PC-9 (cell line): Measurements from ENCODE around the gene NT5C1A. TPM values are rescaled to one million over a fixed set of nuclear protein-coding genes. Genes with fewer than 3 reads are reported as not detected.

Source experiments
- BruUV-seq: library from RNA; stranded (reverse); fragments of 400-500 nt; replicated peaks from 2 replicates; lab custom pipeline; 2021; lab: Mats Ljungman, UMichigan
- CTCF ChIA-PET: fragments of 300-600 bp; sonication (Branson Sonifier 250); formaldehyde crosslinking; loops from one replicate; lab custom pipeline; 2022; ENCODE audit warnings: antibody characterized with exemption; lab: Charles Lee
- POLR2A ChIA-PET: fragments of 300-600 bp; sonication (Branson Sonifier 250); formaldehyde crosslinking; loops from one replicate; lab custom pipeline; 2022; ENCODE audit warnings: antibody characterized with exemption; ENCODE audit not compliant: unreplicated experiment; lab: Charles Lee
- DNase-seq, 2 experiments: peaks; one replicate each; pipeline versions ENCODE4 v3.0.0 to v3.0.0-alpha.2; 2015 to 2022; ENCODE audit warnings: mixed read lengths in 1 of 2
- H2AFZ ChIP-seq: fragments of 200-600 bp; sonication (generic); 2 replicates; pipeline ENCODE4 v1.8.1; 2017; ENCODE audit warnings: antibody characterized with exemption
- H3F3A ChIP-seq: fragments of 200-600 bp; sonication (generic); 2 replicates; pipeline ENCODE4 v1.8.1; 2017; ENCODE audit warnings: antibody characterized with exemption, mild to moderate bottlenecking, low read depth; ENCODE audit not compliant: insufficient read depth
- H3K27ac ChIP-seq: fragments of 200-600 bp; sonication (generic); 2 replicates; pipeline ENCODE4 v1.6.1; 2016; ENCODE audit warnings: mixed run types
- H3K27me3 ChIP-seq: fragments of 200-600 bp; sonication (generic); 2 replicates; pipeline ENCODE4 v1.6.1; 2016; ENCODE audit warnings: low read depth, mixed run types; ENCODE audit not compliant: insufficient read depth
- H3K36me3 ChIP-seq: fragments of 200-600 bp; sonication (generic); 2 replicates; pipeline ENCODE4 v1.6.1; 2016; ENCODE audit warnings: low read depth, mixed run types
- H3K4me1 ChIP-seq: fragments of 200-600 bp; sonication (generic); replicated peaks from 2 replicates; pipeline ENCODE4 v1.6.1; 2016; ENCODE audit warnings: mixed run types; ENCODE audit not compliant: insufficient read depth
- H3K4me2 ChIP-seq: fragments of 200-600 bp; sonication (generic); 2 replicates; pipeline ENCODE4 v1.6.1; 2017; ENCODE audit warnings: mixed run types
- H3K4me3 ChIP-seq: fragments of 200-600 bp; sonication (generic); 2 replicates; pipeline ENCODE4 v1.6.1; 2016; ENCODE audit warnings: mixed run types
- H3K79me2 ChIP-seq: fragments of 200-600 bp; sonication (generic); 2 replicates; pipeline ENCODE4 v1.6.1; 2017; ENCODE audit warnings: low read depth, mixed run types
- H3K9me2 ChIP-seq: fragments of 200-600 bp; sonication (generic); 2 replicates; pipeline ENCODE4 v1.8.1; 2017; ENCODE audit warnings: mild to moderate bottlenecking; ENCODE audit not compliant: insufficient read depth
- H3K9me3 ChIP-seq: fragments of 200-600 bp; sonication (generic); 2 replicates; pipeline ENCODE4 v1.8.1; 2016; ENCODE audit warnings: low read depth; ENCODE audit not compliant: insufficient read depth
- H4K20me1 ChIP-seq: fragments of 200-600 bp; sonication (generic); 2 replicates; pipeline ENCODE4 v1.8.1; 2017; ENCODE audit not compliant: insufficient read depth
- EZH2 ChIP-seq: fragments of 200-600 bp; sonication (generic); IDR thresholded peaks from 2 replicates; pipeline ENCODE4 v1.8.0; 2017; ENCODE audit warnings: antibody characterized with exemption, low read depth
- intact Hi-C: fragments of 100-400 bp; cut with micrococcal nuclease; formaldehyde crosslinking; loops from one replicate; pipeline ENCODE4 v1.10.0; 2022; ENCODE audit not compliant: unreplicated experiment
- total RNA-seq: library from RNA; stranded (reverse); gene quantifications from 2 replicates; pipeline ENCODE4 v1.2.3, GENCODE V29; 2021
- TF ChIP-seq, protein P1 (sequence below): fragments of 200-600 bp; sonication (generic); conservative IDR thresholded peaks from 2 replicates; pipeline ENCODE4 v1.6.1; 2017; ENCODE audit warnings: mixed run types, antibody characterized with exemption, mild to moderate bottlenecking, moderate library complexity

The NT5C1A gene
- total RNA-seq, 1 experiment from 2014 or later = not detected

DNA sequence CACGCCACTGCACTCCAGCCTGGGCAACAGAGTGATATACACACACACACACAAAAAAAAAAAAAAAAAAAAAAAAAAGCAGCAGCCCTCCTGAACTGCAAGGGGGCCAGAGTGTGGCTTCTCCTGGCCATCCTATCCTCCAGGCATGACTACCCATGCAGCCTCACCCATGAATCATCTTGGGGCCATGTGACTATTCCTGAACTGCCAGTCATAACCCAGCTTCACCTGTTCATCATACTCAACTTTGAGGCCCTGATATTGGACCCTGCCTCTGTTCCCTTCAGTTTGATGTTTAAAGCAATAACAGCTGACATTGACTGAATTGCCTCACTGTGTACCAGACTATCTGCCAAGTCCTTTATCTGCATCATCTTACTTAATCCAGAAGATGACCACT is 22.1 kb upstream of the NT5C1A start:
- Histone ChIP-seq H3K36me3 (no peaks in the 10 kb centered on the region), H3K4me2 (no peak overlapping the region), H3K9me3 (no peaks in the 10 kb centered on the region), H3K4me3 (no peak overlapping the region), H2AFZ (no peak overlapping the region), H3K9me2 (no peaks in the 10 kb centered on the region), H3K27ac (no peak overlapping the region), H4K20me1 (no peaks in the 10 kb centered on the region), H3F3A (peaks cover 5% of the 10 kb centered on the region; the same call in 1 of the 2 replicates), H3K4me1 (peaks cover 6% of the 10 kb centered on the region), H3K79me2 (no peaks in the 10 kb centered on the region), H3K27me3 (peaks cover 26% of the 10 kb centered on the region)
- DNase-seq = no peak
- ChIA-PET POLR2A (no interaction called here), CTCF (interaction anchor here (0.5 to 0.7 kb wide), 3 partner anchors 88 to 146 kb away, joined by 9 to 24 read pairs (median 13); no protein-coding TSS in a partner anchor)
- no peak for TF ChIP-seq EZH2
- TF ChIP-seq, protein P1, sequence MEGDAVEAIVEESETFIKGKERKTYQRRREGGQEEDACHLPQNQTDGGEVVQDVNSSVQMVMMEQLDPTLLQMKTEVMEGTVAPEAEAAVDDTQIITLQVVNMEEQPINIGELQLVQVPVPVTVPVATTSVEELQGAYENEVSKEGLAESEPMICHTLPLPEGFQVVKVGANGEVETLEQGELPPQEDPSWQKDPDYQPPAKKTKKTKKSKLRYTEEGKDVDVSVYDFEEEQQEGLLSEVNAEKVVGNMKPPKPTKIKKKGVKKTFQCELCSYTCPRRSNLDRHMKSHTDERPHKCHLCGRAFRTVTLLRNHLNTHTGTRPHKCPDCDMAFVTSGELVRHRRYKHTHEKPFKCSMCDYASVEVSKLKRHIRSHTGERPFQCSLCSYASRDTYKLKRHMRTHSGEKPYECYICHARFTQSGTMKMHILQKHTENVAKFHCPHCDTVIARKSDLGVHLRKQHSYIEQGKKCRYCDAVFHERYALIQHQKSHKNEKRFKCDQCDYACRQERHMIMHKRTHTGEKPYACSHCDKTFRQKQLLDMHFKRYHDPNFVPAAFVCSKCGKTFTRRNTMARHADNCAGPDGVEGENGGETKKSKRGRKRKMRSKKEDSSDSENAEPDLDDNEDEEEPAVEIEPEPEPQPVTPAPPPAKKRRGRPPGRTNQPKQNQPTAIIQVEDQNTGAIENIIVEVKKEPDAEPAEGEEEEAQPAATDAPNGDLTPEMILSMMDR = no peak
- BruUV-seq = no TSS peak
- intact Hi-C loops = no loop called here

DNA sequence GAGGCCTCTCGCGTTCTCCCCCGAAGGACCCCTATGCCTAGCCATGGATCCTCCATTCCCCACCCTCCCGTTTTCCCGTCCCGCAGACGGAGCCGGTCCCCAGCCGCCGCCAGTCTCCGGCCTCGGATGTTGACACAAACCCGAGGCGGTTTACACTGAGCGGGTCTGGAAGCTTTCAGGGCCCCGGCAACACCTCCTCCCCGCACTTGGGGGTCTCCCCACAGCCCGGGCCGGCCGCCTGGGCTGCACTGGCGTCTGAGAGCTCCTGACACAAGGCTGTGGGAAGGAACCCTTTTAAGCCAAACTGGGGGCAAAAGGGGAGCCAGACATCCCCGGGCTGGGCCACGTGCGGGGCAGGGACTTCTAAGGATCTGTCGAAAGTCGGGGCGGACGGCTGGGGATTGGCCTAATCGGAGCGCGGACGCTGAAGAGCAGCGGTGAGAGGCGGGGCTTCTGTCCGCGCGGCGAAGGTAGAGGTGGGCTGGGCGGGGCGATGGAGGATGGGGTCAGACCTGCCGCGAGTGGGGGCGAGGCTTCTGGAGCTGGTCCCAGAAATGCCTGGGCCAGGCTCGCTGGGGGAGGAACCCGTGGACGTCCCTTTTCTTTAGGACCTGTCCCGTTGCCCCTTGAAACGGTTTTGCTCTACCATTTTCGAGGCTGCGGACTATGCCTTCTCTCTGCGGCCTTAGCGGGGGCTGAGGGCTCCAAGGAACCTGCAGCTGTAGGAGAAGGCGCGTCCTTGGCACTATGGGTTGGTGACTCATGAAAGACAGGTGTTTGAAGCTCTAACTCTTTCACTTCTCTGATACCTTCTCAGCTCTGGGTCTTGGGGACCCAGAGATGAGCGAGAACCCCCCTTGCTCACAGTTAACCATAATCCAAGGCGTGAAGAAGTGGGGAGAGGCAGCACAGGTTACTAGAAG is 20.5 kb upstream of the NT5C1A start:
- no peak overlapping the region for H3K27ac ChIP-seq
- H3K4me2 ChIP-seq = no peak overlapping the region
- ChIA-PET CTCF (interaction anchor here (0.6 to 2.0 kb wide), 2 partner anchors 21 to 594 kb away, joined by 3 to 4 read pairs; no protein-coding TSS in a partner anchor), POLR2A (no interaction called here)
- BruUV-seq = no TSS peak
- H3K4me3 ChIP-seq = no peak overlapping the region
- no peaks in the 10 kb centered on the region for H3K79me2 ChIP-seq
- no peaks in the 10 kb centered on the region for H3K36me3 ChIP-seq
- no peak for DNase-seq
- H2AFZ ChIP-seq = no peak overlapping the region
- H4K20me1 ChIP-seq = no peaks in the 10 kb centered on the region
- peaks cover 8% of the 10 kb centered on the region; the same call in 1 of the 2 replicates for H3F3A ChIP-seq
- intact Hi-C loops = no loop called here
- H3K27me3 ChIP-seq = peaks cover 15% of the 10 kb centered on the region; the same call in 1 of the 2 replicates
- H3K4me1 ChIP-seq = peaks cover 15% of the 10 kb centered on the region
- TF ChIP-seq EZH2 = no peak
- TF ChIP-seq, protein P1 = no peak
- no peaks in the 10 kb centered on the region for H3K9me3 ChIP-seq
- no peaks in the 10 kb centered on the region for H3K9me2 ChIP-seq

DNA sequence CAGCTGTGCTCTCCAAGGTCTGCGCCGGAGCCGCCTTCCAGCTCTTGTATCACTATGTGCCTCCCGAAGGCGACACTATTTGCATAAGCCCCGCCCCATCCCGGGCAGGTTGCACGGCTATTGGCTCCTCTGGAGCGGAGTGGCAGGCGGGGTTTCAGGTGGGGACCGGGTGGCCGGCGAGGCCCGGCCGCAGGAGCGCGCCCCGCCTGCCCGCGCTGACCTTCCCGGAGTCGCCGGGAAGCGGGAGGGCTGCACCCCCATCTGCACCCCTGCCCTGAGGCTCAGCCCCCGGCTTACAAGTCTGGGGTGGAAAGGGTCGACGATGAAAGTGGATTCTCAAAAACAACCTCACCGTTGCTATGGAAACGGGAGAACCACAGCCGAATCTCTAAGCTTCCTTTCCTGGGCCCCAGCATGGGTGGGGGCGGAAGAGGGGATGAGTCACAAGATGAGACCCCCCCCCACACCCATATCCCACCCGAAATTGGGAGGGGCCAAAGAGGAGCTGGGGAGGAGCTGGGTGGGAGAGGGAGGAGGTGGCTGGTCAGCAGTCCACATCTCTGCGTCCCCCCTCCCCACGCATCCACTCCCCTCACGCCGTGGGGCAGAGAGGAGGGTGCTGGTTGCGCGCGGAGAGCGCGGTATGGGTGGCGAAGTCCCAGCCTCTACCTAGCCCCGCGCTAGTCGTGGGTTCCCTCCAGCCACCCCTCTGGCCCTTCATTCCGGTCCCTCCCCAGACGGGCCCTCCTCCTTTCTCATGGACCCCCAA is 19.7 kb upstream of the NT5C1A start, which contains the start of gene HPCAL4:
HPCAL4 (minus strand) TSS at position 51 of the 769 bp plus-strand sequence. CDS start 6,830 bp downstream, outside the sequence.
- DNase-seq = peak; percentile 86 to 97
- H3K9me2 ChIP-seq = no peaks in the 10 kb centered on the region
- ChIA-PET CTCF (interaction anchor here (0.5 to 2.0 kb wide), 6 partner anchors 10 to 593 kb away, joined by 3 to 13 read pairs (median 3); no protein-coding TSS in a partner anchor), POLR2A (interaction anchor here (0.6 to 0.9 kb wide), 3 partner anchors 19 to 323 kb away, joined by 3 to 7 read pairs (median 5); no protein-coding TSS in a partner anchor)
- peak within 1 kb of the TSS; percentile 52 for H3K4me3 ChIP-seq
- no peaks in the 10 kb centered on the region for H4K20me1 ChIP-seq
- peaks cover 7% of the 10 kb centered on the region; the same call in 1 of the 2 replicates for H3K27me3 ChIP-seq
- TF ChIP-seq EZH2 = no peak
- TF ChIP-seq, protein P1 = no peak
- H3K27ac ChIP-seq = no peak within 1 kb of the TSS
- BruUV-seq = no TSS peak
- intact Hi-C loops = no loop called here
- no peaks in the 10 kb centered on the region for H3K36me3 ChIP-seq
- peaks cover 8% of the 10 kb centered on the region; the same call in 1 of the 2 replicates for H3F3A ChIP-seq
- peaks cover 15% of the 10 kb centered on the region for H3K4me1 ChIP-seq
- peak within 1 kb of the TSS; percentile 74 for H3K4me2 ChIP-seq
- no peaks in the 10 kb centered on the region for H3K79me2 ChIP-seq
- no peaks in the 10 kb centered on the region for H3K9me3 ChIP-seq
- peak within 1 kb of the TSS; percentile 9; the same call in 1 of the 2 replicates for H2AFZ ChIP-seq
